Measurements from ENCODE around the gene ENOX2.
"Not testable (repeated sequence)": the region's sequence is repeated elsewhere in the genome, so short reads cannot be mapped to it uniquely, and the experiment has no call there.

The ENOX2 gene

GRCh38 chrX:130819367-130819766, 83.6 kb downstream of the ENOX2 start:
- DNase-seq: not testable (repeated sequence)

GRCh38 chrX:130813932-130814331, 89.1 kb downstream of the ENOX2 start:
- not testable (repeated sequence) for DNase-seq

- DNase-seq: no peak
These were observed 92.4 kb downstream of the ENOX2 start for GRCh38 chrX:130810561-130810960.

GRCh38 chrX:130805903-130806302, 97.1 kb downstream of the ENOX2 start:
- DNase-seq: no peak

GRCh38 chrX:130803537-130803936, 99.5 kb downstream of the ENOX2 start:
- no peak for DNase-seq

- no peak for DNase-seq
These were observed 101.1 kb downstream of the ENOX2 start for GRCh38 chrX:130801901-130802300.

GRCh38 chrX:130799393-130799792, 103.6 kb downstream of the ENOX2 start:
- DNase-seq: no peak

- DNase-seq: no peak
These were observed 109.0 kb downstream of the ENOX2 start for GRCh38 chrX:130793975-130794374.

GRCh38 chrX:130791870-130792269, 111.1 kb downstream of the ENOX2 start:
- not testable (repeated sequence) for DNase-seq

GRCh38 chrX:130789793-130790192, 113.2 kb downstream of the ENOX2 start:
- no peak for DNase-seq

- no peak for DNase-seq
These were observed 114.0 kb downstream of the ENOX2 start for GRCh38 chrX:130788786-130789581.

GRCh38 chrX:130786030-130786429, 117.0 kb downstream of the ENOX2 start:
- DNase-seq: no peak

- DNase-seq: no peak
These were observed 124.2 kb downstream of the ENOX2 start for GRCh38 chrX:130778773-130779172.

- DNase-seq: no peak
These were observed 127.2 kb downstream of the ENOX2 start for GRCh38 chrX:130775849-130776248.

- no peak for DNase-seq
These were observed 130.2 kb downstream of the ENOX2 start for GRCh38 chrX:130772776-130773143.

GRCh38 chrX:130772105-130772775, 130.8 kb downstream of the ENOX2 start:
- DNase-seq: no peak

GRCh38 chrX:130771648-130772047, 131.4 kb downstream of the ENOX2 start:
- no peak for DNase-seq

- no peak for DNase-seq
These were observed 131.8 kb downstream of the ENOX2 start for GRCh38 chrX:130771230-130771629.

GRCh38 chrX:130770615-130771014, 132.4 kb downstream of the ENOX2 start:
- DNase-seq: no peak

- no peak for DNase-seq
These were observed 133.2 kb downstream of the ENOX2 start for GRCh38 chrX:130769835-130770234.

- DNase-seq: no peak
These were observed 144.9 kb downstream of the ENOX2 start for GRCh38 chrX:130758072-130758471.

- DNase-seq: no peak
These were observed 146.8 kb downstream of the ENOX2 start for GRCh38 chrX:130756233-130756632.

- DNase-seq: no peak
These were observed 148.7 kb downstream of the ENOX2 start for GRCh38 chrX:130754353-130754752.

- DNase-seq: no peak
These were observed 156.2 kb downstream of the ENOX2 start for GRCh38 chrX:130746709-130747342.

All from activated CD4-positive, alpha-beta T cell treated with anti-CD3 and anti-CD28 coated beads, Interleukin-2, amount 50 U/mL, for 48 hours (primary cell).